GM12801 (cell line): ENCODE results near the gene WDR43.

Experiments used
- CTCF ChIP-seq: IDR thresholded peaks from one replicate; pipeline ENCODE4 v1.5.1; 2011; ENCODE audit warnings: control low read depth; ENCODE audit not compliant: insufficient read length; ENCODE audit errors: extremely low read depth

Gene WDR43

GRCh38 chr2:28993206-28993960, 98.9 kb downstream of the WDR43 start:
- TF ChIP-seq CTCF = no peak

GRCh38 chr2:28994074-28994473, 99.6 kb downstream of the WDR43 start:
- no peak for TF ChIP-seq CTCF

GRCh38 chr2:28994679-28995078, 100.2 kb downstream of the WDR43 start:
- TF ChIP-seq CTCF = no peak

GRCh38 chr2:28995765-28996750, 101.6 kb downstream of the WDR43 start:
- TF ChIP-seq CTCF = no peak

GRCh38 chr2:28997237-28997846, 102.9 kb downstream of the WDR43 start:
- TF ChIP-seq CTCF = no peak
